GM10248 (cell line): Measurements from ENCODE around the gene CEP131.
"Not testable (repeated sequence)": the region's sequence is repeated elsewhere in the genome, so short reads cannot be mapped to it uniquely, and the experiment has no call there.

Source experiments
- CTCF ChIA-PET: fragments of 300-600 bp; sonication (Branson Sonifier 250); formaldehyde crosslinking; extraction: SDS; loops from one replicate; lab custom pipeline; 2021; ENCODE audit warnings: antibody characterized with exemption; lab: Yijun Ruan, JAX
- POLR2A ChIA-PET: fragments of 350-650 bp; sonication (Branson Sonifier 250); formaldehyde crosslinking; extraction: SDS; loops from one replicate; lab custom pipeline; 2020; ENCODE audit warnings: antibody characterized with exemption; lab: Yijun Ruan, JAX
- DNase-seq: peaks from one replicate; pipeline ENCODE4 v3.0.0; 2012; ENCODE audit errors: extremely low spot score
- CTCF ChIP-seq: IDR thresholded peaks from 2 replicates; pipeline ENCODE4 v1.5.1; 2012; ENCODE audit warnings: mild to moderate bottlenecking, low read depth; ENCODE audit errors: extremely low read depth, missing control alignments, control extremely low read depth

The CEP131 gene

GRCh38 chr17:81156866-81157805 lies 65.6 kb downstream of the CEP131 start:
- POLR2A ChIA-PET: no interaction called here

GRCh38 chr17:81154961-81155360 lies 67.8 kb downstream of the CEP131 start:
- CTCF ChIA-PET: interaction anchor here (3.6 kb wide), 1 partner anchor 10 kb away, joined by 15 read pairs; no protein-coding TSS in a partner anchor
- POLR2A ChIA-PET: no interaction called here
- no peak for TF ChIP-seq CTCF

More at GRCh38 chr17:81156866-81157805, 65.6 kb downstream of the CEP131 start:
- CTCF ChIA-PET: no interaction called here
- TF ChIP-seq CTCF: no peak
- DNase-seq: no peak

GRCh38 chr17:81154016-81154415 lies 68.7 kb downstream of the CEP131 start:
- ChIA-PET POLR2A (interaction anchor here (0.7 kb wide), 1 partner anchor 104 kb away, joined by 7 read pairs; no protein-coding TSS in a partner anchor), CTCF (interaction anchor here (0.7 to 3.6 kb wide), 4 partner anchors 9 to 52 kb away, joined by 3 to 15 read pairs (median 3); no protein-coding TSS in a partner anchor)
- DNase-seq: not testable (repeated sequence)

More at GRCh38 chr17:81154961-81155360, 67.8 kb downstream of the CEP131 start:
- DNase-seq: no peak

- no peak for TF ChIP-seq CTCF
- CTCF ChIA-PET: interaction anchor here (1.3 to 3.6 kb wide), 4 partner anchors 9 to 47 kb away, joined by 3 to 15 read pairs (median 3); no protein-coding TSS in a partner anchor
Observed at GRCh38 chr17:81153340-81153803, 69.4 kb downstream of the CEP131 start.

GRCh38 chr17:81152288-81152828 lies 70.4 kb downstream of the CEP131 start:
- CTCF ChIA-PET: interaction anchor here (1.3 to 3.6 kb wide), 4 partner anchors 8 to 333 kb away, joined by 3 to 15 read pairs (median 3); no protein-coding TSS in a partner anchor
- POLR2A ChIA-PET: no interaction called here
- no peak for TF ChIP-seq CTCF
- no peak for DNase-seq

More at GRCh38 chr17:81153340-81153803, 69.4 kb downstream of the CEP131 start:
- DNase-seq: no peak
- POLR2A ChIA-PET: interaction anchor here (0.7 kb wide), 1 partner anchor 105 kb away, joined by 7 read pairs; no protein-coding TSS in a partner anchor

GRCh38 chr17:81151278-81151677 lies 71.5 kb downstream of the CEP131 start:
- TF ChIP-seq CTCF: no peak
- POLR2A ChIA-PET: no interaction called here
- DNase-seq: no peak
- CTCF ChIA-PET: interaction anchor here (1.3 kb wide), 1 partner anchor 334 kb away, joined by 3 read pairs; no protein-coding TSS in a partner anchor
